ENCODE results near the gene HOXB2. TPM values are rescaled to one million over a fixed set of nuclear protein-coding genes. Genes with fewer than 3 reads are reported as not detected.

The HOXB2 gene
- total and polyA plus RNA-seq, 2 of the 8 experiments (the other 6 are each of a cell fraction or from before 2014, with no cell fraction given): not detected

GRCh38 chr17:48530887-48531272, 14.0 kb downstream of the HOXB2 start, which contains the start of gene HOXB1:
Gene HOXB1, minus strand, starts transcription at chr17:48531011. Its CDS starts 107 bp downstream, at chr17:48530904.
- Histone ChIP-seq H3K27me3 (replicated peaks in 1 of 4; ENCODE audit: control insufficient read depth in 3 of 4, extremely low read depth in 1 of 4, insufficient read depth in 3 of 4, low read length in 3 of 4) (peaks cover 56 to 87% (median 80%) of the 10 kb centered on the region in 4 experiments), H2BK12ac (ENCODE audit: low read depth, low read length) (peak within 1 kb of the TSS; percentile 23; the same call in 1 of the 2 replicates), H3K9me3 (ENCODE audit: insufficient read depth in 2 of 2, low read depth in 1 of 2, low read length in 1 of 2) (no peaks in the 10 kb centered on the region), H3K18ac (ENCODE audit: extremely low read depth, low read length) (peak within 1 kb of the TSS; percentile 62), H2AK5ac (ENCODE audit: low read depth, low read length) (no peak within 1 kb of the TSS), H4K5ac (ENCODE audit: insufficient read length, low read depth, low read length) (no peak within 1 kb of the TSS), H4K8ac (ENCODE audit: extremely low read depth, insufficient read depth, low read length) (no peak within 1 kb of the TSS; the same call in 1 of the 2 replicates), H3K36me3 (ENCODE audit: control insufficient read depth in 2 of 4, insufficient read depth in 4 of 4, low read length in 3 of 4) (no peaks in the 10 kb centered on the region), H3K4me3 (ENCODE audit: extremely low read depth in 1 of 4, insufficient read depth in 2 of 4, low read depth in 3 of 4, low read length in 4 of 4) (peak within 1 kb of the TSS in 3 of 4 experiments; percentile 10 to 44 (median 14); a peak in 4 of 8 replicates), H4K91ac (replicated peaks; ENCODE audit: insufficient read length, low read length) (no peak within 1 kb of the TSS), H2AFZ (ENCODE audit: low read length) (no peak within 1 kb of the TSS), H3K79me2 (ENCODE audit: control insufficient read depth in 1 of 2, insufficient read depth in 2 of 2, low read length in 2 of 2) (no peaks in the 10 kb centered on the region), H3K14ac (ENCODE audit: insufficient read length) (no peak within 1 kb of the TSS), H3K9ac (replicated peaks in 1 of 4; ENCODE audit: extremely low read depth in 1 of 4, low read depth in 3 of 4, low read length in 3 of 4) (no peak within 1 kb of the TSS), H3K4ac (replicated peaks; ENCODE audit: insufficient read length, low read depth, low read length) (no peak within 1 kb of the TSS), H3K56ac (replicated peaks; ENCODE audit: insufficient read length, low read depth, low read length) (no peak within 1 kb of the TSS), H2BK15ac (ENCODE audit: low read length) (no peak within 1 kb of the TSS), H3K23ac (ENCODE audit: insufficient read length) (no peak within 1 kb of the TSS), H4K20me1 (replicated peaks in 1 of 2; ENCODE audit: control insufficient read depth in 1 of 2, insufficient read depth in 2 of 2, low read length in 2 of 2) (peaks cover 6 to 11% of the 10 kb centered on the region in 2 experiments), H3K4me1 (replicated peaks in 1 of 4; ENCODE audit: control insufficient read depth in 3 of 4, insufficient read depth in 4 of 4, low read length in 3 of 4) (peaks cover 0 to 20% (median 10%) of the 10 kb centered on the region in 4 experiments; a peak in 6 of 7 replicates), H2BK5ac (ENCODE audit: low read depth, low read length) (no peak within 1 kb of the TSS; the same call in 1 of the 2 replicates), H3K23me2 (ENCODE audit: low read depth, low read length) (peaks cover 5% of the 10 kb centered on the region; the same call in 1 of the 2 replicates), H3K4me2 (ENCODE audit: insufficient read depth in 1 of 2, low read depth in 2 of 2, low read length in 2 of 2) (peak within 1 kb of the TSS; percentile 27 to 67), H2BK20ac (ENCODE audit: low read length) (peak within 1 kb of the TSS; percentile 61), H3K79me1 (ENCODE audit: low read depth, low read length) (no peaks in the 10 kb centered on the region), H3K27ac (ENCODE audit: low read depth, low read length) (no peak within 1 kb of the TSS), H2BK120ac (replicated peaks; ENCODE audit: low read depth, low read length) (no peak within 1 kb of the TSS)
- TF ChIP-seq SP4 (IDR thresholded peaks at IDR 0.05; ENCODE audit: low read length) (no peak), SRF (IDR thresholded peaks at IDR 0.05; ENCODE audit: low read depth, low read length) (no peak), NANOG (IDR thresholded peaks at IDR 0.05; ENCODE audit: insufficient read depth, low read depth, low read length, poor library complexity, severe bottlenecking) (peak; percentile 24), MAX (IDR thresholded peaks at IDR 0.05) (no peak), SP1 (IDR thresholded peaks at IDR 0.05; ENCODE audit: low read depth, low read length) (0 out of 2 replicates have a peak, but pooled peaks have one; percentile 28), POU5F1 (IDR thresholded peaks at IDR 0.05; ENCODE audit: low read depth, low read length) (peak; percentile 93), USF2 (IDR thresholded peaks at IDR 0.05; ENCODE audit: low read length) (peak; percentile 77), SUZ12 (IDR thresholded peaks at IDR 0.05; ENCODE audit: low read length) (0 out of 2 replicates have a peak, but pooled peaks have one; percentile 46)
- POLR2A ChIA-PET (ENCODE audit: partially characterized antibody): no interaction called here
- CTCF ChIA-PET (ENCODE audit: partially characterized antibody): interaction anchor here (0.9 to 3.1 kb wide), 5 partner anchors 18 to 62 kb away, joined by 3 to 14 read pairs (median 4); partner anchors contain the start of gene HOXB5
- FAIRE-seq (no peak), DNase-seq (ENCODE audit: low read depth in 1 of 2, low spot score in 2 of 2) (no peak)
- 5% methylated on average over 14 of the region's 15 CpGs; no CpG with 5 or more reads in 1 of the 2 experiments for whole genome bisulfite sequencing, 2 experiments (ENCODE audit: extremely low coverage in 1 of 2, insufficient coverage in 1 of 2, insufficient read length in 1 of 2, insufficient replicate concordance in 2 of 2, low coverage in 1 of 2, low lambda C conversion rate in 2 of 2, missing lambda C conversion rate in 1 of 2)
